Stomach (tissue), 9 donors: ENCODE results near the gene LRRC49. TPM values are rescaled to one million over a fixed set of nuclear protein-coding genes. Genes with fewer than 3 reads are reported as not detected.

Experiments
- DNase-seq, 2 donors: peaks; one replicate each; pipeline versions ENCODE4 v3.0.0 to v3.0.0-alpha.2; 2013 to 2019
- H3K27ac ChIP-seq, 5 donors: fragments of 200-600 bp in 4 of 5; sonication (generic) in 4 of 5; one replicate each; pipeline ENCODE4 v1.5.1; 2013 to 2019; ENCODE audit warnings: mild to moderate bottlenecking in 1 of 5, moderate library complexity in 1 of 5
- H3K27me3 ChIP-seq, 3 donors: fragments of 200-600 bp; sonication (generic); one replicate each; pipeline ENCODE4 v1.5.1; 2017 to 2019; ENCODE audit warnings: mixed run types in 1 of 3
- H3K36me3 ChIP-seq, 4 donors: fragments of 200-600 bp; sonication (generic); 1 replicate in 3 of 4; 2 replicates in 1 of 4; pipeline ENCODE4 v1.5.1; 2016 to 2019
- H3K4me1 ChIP-seq, 4 donors: fragments of 200-600 bp; sonication (generic); one replicate each; pipeline ENCODE4 v1.5.1; 2016 to 2019
- H3K4me3 ChIP-seq, 4 donors: fragments of 200-600 bp; sonication (generic) in 3 of 4; one replicate each; pipeline ENCODE4 v1.5.1; 2016 to 2019; ENCODE audit warnings: mild to moderate bottlenecking in 1 of 4
- H3K9me3 ChIP-seq, 4 donors: fragments of 200-600 bp; sonication (generic); one replicate each; pipeline ENCODE4 v1.5.1; 2016 to 2019
- CTCF ChIP-seq, 7 experiments: fragments of 450-650 bp in 4 of 7; fragments of 200-600 bp in 3 of 7; sonication (generic) in 3 of 7; IDR thresholded peaks; one replicate each; pipeline ENCODE4 v1.5.1; 2016 to 2019; ENCODE audit warnings: antibody characterized with exemption in 7 of 7, control low read depth in 2 of 7, mild to moderate bottlenecking in 1 of 7
- EP300 ChIP-seq: sonication (generic); formaldehyde crosslinking; IDR thresholded peaks from one replicate; pipeline ENCODE4 v1.6.1; 2017; ENCODE audit warnings: antibody characterized with exemption
- POLR2A ChIP-seq, 4 donors: fragments of 450-650 bp; IDR thresholded peaks; one replicate each; pipeline ENCODE4 v1.6.1; 2016; ENCODE audit warnings: antibody characterized with exemption in 4 of 4, control low read depth in 2 of 4, mild to moderate bottlenecking in 1 of 4, moderate library complexity in 1 of 4
- POLR2AphosphoS5 ChIP-seq, 3 donors: sonication (generic); formaldehyde crosslinking; IDR thresholded peaks; one replicate each; pipeline ENCODE4 v1.6.1; 2016; ENCODE audit warnings: antibody characterized with exemption in 3 of 3
- WGBS, 5 donors: extraction: QIAGEN DNeasy Blood & Tissue Kit in 3 of 5; methylation state at CpG; one replicate each; pipeline versions ENCODE4 v1.1.5 to v1.1.7; 2013 to 2018; 5-methylcytosine and 5-hydroxymethylcytosine counted together
- intact Hi-C: fragments of 100-400 bp; cut with DNase I; formaldehyde crosslinking; loops from one replicate; pipeline ENCODE4 v1.15.1; 2023; ENCODE audit warnings: low total_unique reads
- polyA plus RNA-seq, 3 donors: library from polyadenylated mRNA; stranded (reverse); fragments of 200-250 nt; gene quantifications; one replicate each; pipeline ENCODE4 v1.2.3, GENCODE V29; 2013
- total RNA-seq, 5 donors: library from RNA; depleted of rRNA; stranded (reverse); fragments of >200 nt; gene quantifications; one replicate each; pipeline versions ENCODE4 v1.1.0 to v1.2.3, GENCODE V29; 2014 to 2016
- donor health status: healthy with polysubstance abuse.
- donor health status: Bipolar disorder and iron deficiency.
- donor health status: healthy.

LRRC49 gene
- total and polyA plus RNA-seq, 8 donors, result 0.87 to 63.8 (median 7.2) TPM

GRCh38 chr15:70967646-70968045 is 75.0 kb downstream of the LRRC49 start:
- Histone ChIP-seq H3K36me3 (peaks cover 0 to 4% (median 0%) of the 10 kb centered on the region in 4 donors), H3K27me3 (no peaks in the 10 kb centered on the region), H3K4me1 (peaks cover 0 to 3% (median 0%) of the 10 kb centered on the region in 4 donors), H3K27ac (no peak overlapping the region), H3K9me3 (no peaks in the 10 kb centered on the region), H3K4me3 (no peak overlapping the region)
- TF ChIP-seq CTCF (IDR thresholded peaks at IDR 0.05) (no peak), POLR2A (IDR thresholded peaks at IDR 0.05) (no peak), POLR2AphosphoS5 (IDR thresholded peaks at IDR 0.05) (no peak), EP300 (no peak)
- DNase-seq, result no peak
- intact Hi-C loops, result no loop called here
- 52 to 74% (median 59%) methylated on average over 1 of the region's 1 CpG for WGBS, 5 donors

- TF ChIP-seq POLR2AphosphoS5 (IDR thresholded peaks at IDR 0.05) (no peak), CTCF (IDR thresholded peaks at IDR 0.05) (peak in 1 of 7 experiments; percentile 15)
- no peaks in the 10 kb centered on the region for H3K27me3 ChIP-seq
- H3K9me3 ChIP-seq, result no peaks in the 10 kb centered on the region
- intact Hi-C loops, result no loop called here
- peaks cover 0 to 6% (median 0%) of the 10 kb centered on the region in 4 donors for H3K36me3 ChIP-seq
- no peaks in the 10 kb centered on the region for H3K4me1 ChIP-seq
- H3K27ac ChIP-seq, result no peak overlapping the region
- WGBS, 5 donors, result 60 to 76% (median 65%) methylated on average over 5 of the region's 5 CpGs
- no peak overlapping the region for H3K4me3 ChIP-seq
- peak in 1 of 2 donors; percentile 55 for DNase-seq
Measured at GRCh38 chr15:70974004-70974832, 81.6 kb downstream of the LRRC49 start.

- peak in 1 of 2 donors; percentile 46 for DNase-seq
- 89 to 97% (median 95%) methylated on average over 2 of the region's 2 CpGs for WGBS, 5 donors
- intact Hi-C loops, result no loop called here
- no peak overlapping the region for H3K4me3 ChIP-seq
- TF ChIP-seq POLR2AphosphoS5 (IDR thresholded peaks at IDR 0.05) (no peak), POLR2A (IDR thresholded peaks at IDR 0.05) (no peak), CTCF (IDR thresholded peaks at IDR 0.05) (no peak), EP300 (no peak)
- H3K27me3 ChIP-seq, result no peaks in the 10 kb centered on the region
- no peaks in the 10 kb centered on the region for H3K4me1 ChIP-seq
- no peaks in the 10 kb centered on the region for H3K9me3 ChIP-seq
- H3K36me3 ChIP-seq, result peaks cover 0 to 6% (median 0%) of the 10 kb centered on the region in 4 donors
- no peak overlapping the region for H3K27ac ChIP-seq
Measured at GRCh38 chr15:70976851-70977250, 84.2 kb downstream of the LRRC49 start.

GRCh38 chr15:70995383-70995970 is 102.9 kb downstream of the LRRC49 start:
- Histone ChIP-seq H3K36me3 (peaks cover 0 to 30% (median 6%) of the 10 kb centered on the region in 4 donors), H3K9me3 (peaks cover 3 to 14% (median 7%) of the 10 kb centered on the region in 4 donors), H3K4me1 (no peaks in the 10 kb centered on the region), H3K27ac (no peak overlapping the region), H3K4me3 (no peak overlapping the region), H3K27me3 (no peaks in the 10 kb centered on the region)
- no peak for TF ChIP-seq POLR2AphosphoS5 (IDR thresholded peaks at IDR 0.05)
- TF ChIP-seq CTCF (IDR thresholded peaks at IDR 0.05), result no peak
- no peak for TF ChIP-seq EP300
- no peak for TF ChIP-seq POLR2A (IDR thresholded peaks at IDR 0.05)
- intact Hi-C loops, result no loop called here
- DNase-seq, result peak in 1 of 2 donors; percentile 34
- 50 to 63% (median 53%) methylated on average over 5 of the region's 5 CpGs for WGBS, 5 donors
